HG03378 (cell line): Measurements from ENCODE around the gene SPECC1L.
"Not testable (repeated sequence)": the region's sequence is repeated elsewhere in the genome, so short reads cannot be mapped to it uniquely, and the experiment has no call there.

Source experiments
- ATAC-seq: cut with Tn5 transposase; IDR thresholded peaks from one replicate; pipeline ENCODE4 v1.9.1; 2021; ENCODE audit warnings: mild to moderate bottlenecking, moderate library complexity; ENCODE audit not compliant: unreplicated experiment

The SPECC1L gene

GRCh38 chr22:24282401-24282800 lies 11.8 kb downstream of the SPECC1L start:
- ATAC-seq: no peak

- no peak for ATAC-seq
Measured at GRCh38 chr22:24284747-24285203, 14.1 kb downstream of the SPECC1L start.

GRCh38 chr22:24285245-24285644 lies 14.6 kb downstream of the SPECC1L start:
- ATAC-seq: no peak

- ATAC-seq: not testable (repeated sequence)
Measured at GRCh38 chr22:24287212-24287611, 16.6 kb downstream of the SPECC1L start.

GRCh38 chr22:24287801-24288200 lies 17.2 kb downstream of the SPECC1L start:
- not testable (repeated sequence) for ATAC-seq

GRCh38 chr22:24289114-24289513 lies 18.5 kb downstream of the SPECC1L start:
- ATAC-seq: no peak

- no peak for ATAC-seq
Measured at GRCh38 chr22:24289741-24290163, 19.1 kb downstream of the SPECC1L start.

GRCh38 chr22:24290459-24290858 lies 19.8 kb downstream of the SPECC1L start:
- no peak for ATAC-seq

- no peak for ATAC-seq
Measured at GRCh38 chr22:24291515-24292201, 21.0 kb downstream of the SPECC1L start.

- not testable (repeated sequence) for ATAC-seq
Measured at GRCh38 chr22:24292202-24292830, 21.7 kb downstream of the SPECC1L start.

GRCh38 chr22:24294913-24295312 lies 24.3 kb downstream of the SPECC1L start:
- not testable (repeated sequence) for ATAC-seq

- ATAC-seq: not testable (repeated sequence)
Measured at GRCh38 chr22:24298497-24299155, 28.0 kb downstream of the SPECC1L start.

- ATAC-seq: not testable (repeated sequence)
Measured at GRCh38 chr22:24300522-24300921, 29.9 kb downstream of the SPECC1L start.

- ATAC-seq: no peak
Measured at GRCh38 chr22:24302591-24302990, 32.0 kb downstream of the SPECC1L start.

- no peak for ATAC-seq
Measured at GRCh38 chr22:24303007-24303406, 32.4 kb downstream of the SPECC1L start.

GRCh38 chr22:24304062-24304675 lies 33.5 kb downstream of the SPECC1L start:
- ATAC-seq: no peak

GRCh38 chr22:24305260-24305692 lies 34.6 kb downstream of the SPECC1L start:
- ATAC-seq: no peak

GRCh38 chr22:24310969-24311368 lies 40.3 kb downstream of the SPECC1L start:
- no peak for ATAC-seq

- ATAC-seq: no peak
Measured at GRCh38 chr22:24315367-24315966, 44.8 kb downstream of the SPECC1L start.

GRCh38 chr22:24316264-24316663 lies 45.6 kb downstream of the SPECC1L start:
- not testable (repeated sequence) for ATAC-seq

- ATAC-seq: not testable (repeated sequence)
Measured at GRCh38 chr22:24317511-24317910, 46.9 kb downstream of the SPECC1L start.
